Stimulated activated CD8-positive, alpha-beta memory T cell treated with anti-CD3 and anti-CD28 coated beads, Interleukin-7, amount 100 ng/mL, for 48 hours (primary cell): Measurements from ENCODE around the gene DOCK1.
"Not testable (repeated sequence)": the region's sequence is repeated elsewhere in the genome, so short reads cannot be mapped to it uniquely, and the experiment has no call there.

Source experiments
- DNase-seq, 2 donors: peaks; one replicate each; pipeline ENCODE4 v3.0.0-alpha.2; 2020; ENCODE audit warnings: low read depth in 1 of 2; ENCODE audit errors: extremely low read depth in 1 of 2

DOCK1 gene

DNA sequence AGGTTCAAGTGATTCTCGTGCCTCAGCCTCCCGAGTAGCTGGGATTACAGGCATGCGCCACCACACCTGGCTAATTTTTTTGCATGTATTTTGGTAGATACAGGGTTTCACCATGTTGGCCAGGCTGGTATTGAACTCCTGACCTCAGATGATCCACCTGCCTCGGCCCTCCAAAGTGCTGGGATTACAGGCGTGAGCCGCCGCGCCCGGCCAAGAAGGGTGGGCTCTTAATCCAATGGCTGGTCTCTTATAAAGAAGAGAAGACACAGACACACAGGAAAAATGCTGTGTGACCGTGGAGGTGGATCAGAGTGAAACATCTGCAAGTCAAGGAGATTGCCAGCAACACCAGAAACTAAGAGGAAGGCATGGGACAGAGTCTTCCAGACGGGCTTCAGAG lies 394.0 kb downstream of the DOCK1 start:
- not testable (repeated sequence) for DNase-seq

DNA sequence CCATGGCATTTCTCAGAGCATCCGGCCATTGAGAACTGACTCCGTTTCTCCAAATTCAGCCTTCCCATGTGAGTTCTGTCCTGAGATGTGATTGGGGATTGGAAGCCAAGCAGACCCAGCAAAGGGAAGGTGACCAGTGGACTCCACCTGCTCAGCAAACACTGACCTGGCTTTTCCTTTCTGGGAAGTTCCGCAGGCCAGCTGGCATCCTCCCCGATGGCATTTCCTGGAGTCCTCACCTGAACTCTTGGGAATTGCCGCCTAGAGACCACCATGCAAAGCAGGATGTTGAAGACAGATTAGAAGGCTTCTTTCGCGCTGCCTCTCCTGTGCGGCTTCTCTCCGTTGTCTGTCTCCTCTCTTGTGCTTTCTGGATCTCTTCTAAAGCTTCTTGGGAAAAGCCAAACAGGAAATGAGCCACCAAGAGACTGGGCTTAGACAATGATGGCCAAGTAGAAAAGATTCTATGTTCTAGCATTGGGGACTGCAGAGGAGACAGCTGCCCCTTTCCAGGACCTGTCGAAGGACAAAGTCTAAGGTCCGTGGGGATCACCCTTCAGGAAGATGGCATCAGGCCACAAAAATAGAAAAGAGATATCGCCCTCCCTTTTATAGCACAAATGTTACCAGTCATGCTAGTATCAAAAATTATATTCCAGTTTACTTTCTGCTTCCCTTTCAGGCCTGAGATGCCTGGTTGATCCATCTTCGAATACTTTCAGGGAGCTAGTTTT lies 394.9 kb downstream of the DOCK1 start:
- DNase-seq: no peak

GRCh38 chr10:127300868-127301321 lies 395.7 kb downstream of the DOCK1 start:
- DNase-seq: no peak

DNA sequence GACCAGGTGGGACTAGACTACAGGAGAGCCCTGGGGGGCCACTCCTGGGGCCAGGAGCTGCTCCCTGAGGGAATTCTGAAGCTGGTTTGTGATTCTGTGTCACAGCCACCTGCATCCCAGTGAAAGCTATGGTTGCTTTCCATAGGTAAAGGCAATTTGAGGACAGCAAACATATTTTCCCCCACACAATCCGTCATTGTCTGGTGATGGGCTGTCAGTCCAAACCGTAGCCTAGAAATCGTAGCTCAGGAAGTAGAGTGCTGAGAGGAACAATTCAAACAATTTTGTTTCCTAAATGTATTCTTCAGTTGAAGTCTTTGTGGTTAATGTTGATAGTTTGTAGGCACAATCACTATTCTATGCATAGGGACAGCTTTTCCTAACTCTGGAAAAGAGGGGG lies 397.1 kb downstream of the DOCK1 start:
- DNase-seq: no peak

GRCh38 chr10:127303105-127303504 lies 397.9 kb downstream of the DOCK1 start:
- DNase-seq: no peak

DNA sequence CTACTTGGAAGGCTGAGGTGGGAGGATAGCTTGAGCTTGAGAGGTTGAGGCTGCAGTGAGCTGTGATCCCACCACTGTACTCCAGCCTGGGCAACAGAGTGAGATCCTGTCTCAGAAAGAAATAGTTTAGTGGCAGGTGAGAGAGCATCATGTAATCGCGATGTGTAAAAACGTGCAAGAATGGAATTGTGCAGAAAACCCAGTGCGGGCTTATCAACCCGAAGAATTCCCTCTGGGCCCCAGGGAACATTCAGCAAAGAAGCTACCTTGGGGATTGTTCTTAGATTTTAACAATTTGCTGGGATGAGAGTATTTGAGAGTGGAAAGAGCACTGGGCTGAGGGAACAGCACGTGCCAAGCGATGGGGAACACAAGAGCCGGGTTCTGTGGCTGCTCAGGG lies 398.5 kb downstream of the DOCK1 start:
- DNase-seq: no peak

DNA sequence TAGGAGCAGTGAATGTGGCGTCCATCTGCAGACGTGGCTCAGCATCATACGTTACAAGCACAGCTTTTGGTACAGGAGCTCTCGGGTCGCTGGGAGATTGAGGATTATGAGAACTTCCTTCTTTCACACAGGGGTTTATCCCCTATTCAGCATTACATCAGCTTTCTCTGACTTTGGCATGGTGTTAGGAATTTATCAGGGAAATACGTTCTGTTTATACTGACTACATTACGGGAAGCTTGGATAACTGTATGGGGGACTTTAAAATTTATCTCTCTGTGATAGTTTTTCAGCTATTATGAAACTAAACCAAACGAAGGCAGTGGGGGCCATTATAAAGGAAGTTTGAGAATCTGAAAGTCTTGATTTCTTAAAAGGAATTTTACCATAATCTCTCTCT lies 401.3 kb downstream of the DOCK1 start:
- DNase-seq: no peak

GRCh38 chr10:127307338-127307737 lies 402.1 kb downstream of the DOCK1 start:
- DNase-seq: no peak

- no peak for DNase-seq
These were observed 402.8 kb downstream of the DOCK1 start for GRCh38 chr10:127308031-127308430.

DNA sequence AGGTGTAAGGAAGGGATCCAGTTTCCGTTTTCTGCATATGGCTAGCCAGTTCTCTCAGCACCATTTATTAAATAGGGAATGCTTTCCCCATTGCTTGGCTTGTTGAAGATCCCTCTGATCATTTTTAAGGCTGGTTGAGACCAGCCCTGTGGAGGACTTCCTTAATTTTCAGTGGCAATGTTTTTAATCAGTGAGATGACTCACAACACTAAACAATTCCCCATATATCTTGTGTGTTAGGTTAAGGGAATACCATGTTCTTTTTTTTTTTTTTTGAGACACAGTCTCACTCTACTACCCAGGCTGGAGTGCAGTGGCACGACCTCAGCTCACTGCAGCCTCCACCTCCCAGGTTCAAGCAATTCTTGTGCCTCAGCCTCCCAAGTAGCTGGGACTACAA lies 404.4 kb downstream of the DOCK1 start:
- DNase-seq: not testable (repeated sequence)

- no peak for DNase-seq
These were observed 405.2 kb downstream of the DOCK1 start for GRCh38 chr10:127310430-127310829.

DNA sequence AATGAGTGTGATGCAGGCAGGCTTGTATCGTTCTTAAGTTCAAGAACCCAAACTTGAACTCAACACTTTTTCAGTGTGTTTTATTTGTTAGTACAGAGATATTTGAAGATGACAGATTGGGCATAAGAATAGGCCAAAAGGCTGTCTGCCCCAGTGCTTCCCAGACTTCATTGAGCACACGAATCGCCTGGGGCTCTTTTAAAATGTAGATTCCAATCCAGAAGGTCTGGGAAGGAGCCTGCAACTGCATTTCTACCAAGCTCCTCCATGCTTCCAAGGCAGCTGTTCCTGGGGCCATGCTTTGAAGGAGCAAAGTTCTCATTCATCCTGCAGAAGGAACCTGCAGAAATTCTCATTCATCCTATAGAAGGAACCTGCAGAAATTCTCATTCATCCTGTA lies 405.7 kb downstream of the DOCK1 start:
- no peak for DNase-seq

GRCh38 chr10:127313996-127314700 lies 408.9 kb downstream of the DOCK1 start:
- DNase-seq: no peak

DNA sequence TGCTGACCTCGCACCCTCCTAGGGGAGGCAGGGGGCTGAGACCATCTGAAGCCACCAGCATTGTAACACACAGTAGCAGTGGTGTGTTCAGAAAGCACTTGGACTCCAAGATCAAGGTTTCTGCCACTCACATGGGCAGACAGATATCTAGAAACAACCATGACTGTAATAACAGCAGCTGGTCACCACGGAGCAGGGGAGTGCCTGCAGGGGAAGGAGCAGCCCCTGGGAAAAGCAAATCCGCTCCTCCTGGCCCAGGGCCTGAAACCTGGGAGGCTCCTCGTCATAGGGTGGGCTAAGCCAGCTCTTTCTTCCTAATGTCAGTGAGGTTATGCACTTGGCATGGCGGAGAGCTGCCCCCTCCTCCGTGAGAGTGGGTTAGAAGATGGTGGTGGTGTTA lies 409.6 kb downstream of the DOCK1 start:
- DNase-seq: no peak

DNA sequence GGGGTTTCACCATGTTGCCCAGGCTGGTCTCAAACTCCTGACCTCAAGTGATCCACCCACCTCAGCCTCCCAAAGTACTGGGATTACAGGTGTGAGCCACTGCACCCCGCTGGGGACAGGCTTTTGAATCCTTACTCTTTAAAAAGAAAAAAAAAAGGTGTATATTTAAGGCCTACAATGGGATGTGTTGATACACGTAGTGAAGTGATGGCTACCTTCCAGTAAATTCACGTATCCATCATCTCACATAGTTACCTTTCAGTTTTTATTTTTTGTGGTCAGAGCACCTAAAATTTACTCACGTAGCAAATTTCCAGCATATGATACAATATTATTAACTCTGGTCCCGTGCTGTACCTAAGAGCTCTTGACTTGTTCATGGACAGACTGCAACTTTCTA lies 410.7 kb downstream of the DOCK1 start:
- no peak for DNase-seq

DNA sequence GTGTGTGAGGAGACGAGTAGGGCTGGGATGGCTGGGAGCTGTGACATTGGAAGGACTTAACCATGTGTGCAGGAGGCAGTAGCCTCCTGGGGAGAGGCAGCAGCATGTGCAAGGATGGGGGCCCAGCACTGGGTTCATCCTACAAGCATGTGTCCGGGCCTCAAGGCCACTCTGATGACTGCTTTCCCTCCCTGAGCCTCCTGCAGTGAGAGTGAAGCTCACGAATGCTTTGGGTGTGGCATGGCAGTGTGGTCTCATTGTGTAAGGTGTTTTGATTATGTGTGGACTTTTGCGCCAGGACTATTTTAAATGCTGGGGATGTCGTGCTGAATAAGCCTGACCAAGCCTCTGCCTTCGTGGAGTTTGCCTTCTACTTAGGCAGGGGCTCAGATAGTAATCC lies 413.2 kb downstream of the DOCK1 start:
- DNase-seq: no peak

GRCh38 chr10:127319271-127319670 lies 414.0 kb downstream of the DOCK1 start:
- no peak for DNase-seq

- no peak for DNase-seq
These were observed 414.5 kb downstream of the DOCK1 start for GRCh38 chr10:127319691-127320090.

- no peak for DNase-seq
These were observed 414.9 kb downstream of the DOCK1 start for GRCh38 chr10:127320176-127320575.

DNA sequence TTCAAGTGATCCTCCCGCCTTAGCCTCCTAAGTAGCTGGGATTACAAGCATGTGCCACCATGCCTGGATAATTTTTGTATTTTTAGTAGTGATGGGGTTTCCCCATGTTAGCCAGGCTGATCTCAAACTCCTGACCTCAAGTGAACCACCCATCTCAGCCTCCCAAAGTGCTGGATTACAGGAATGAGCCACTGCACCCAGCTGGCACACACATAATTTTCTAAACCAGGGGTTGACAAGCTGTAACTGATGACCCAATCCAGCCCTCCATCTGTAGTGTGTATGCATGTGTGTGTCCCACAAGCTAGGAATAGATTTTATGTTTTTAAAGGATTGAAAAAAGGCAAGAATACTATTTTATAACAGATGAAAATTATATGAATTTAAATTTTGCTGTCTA lies 417.1 kb downstream of the DOCK1 start:
- no peak for DNase-seq

- no peak for DNase-seq
These were observed 420.3 kb downstream of the DOCK1 start for GRCh38 chr10:127325506-127325905.

GRCh38 chr10:127326883-127327282 lies 421.7 kb downstream of the DOCK1 start:
- DNase-seq: no peak
